Kidney (tissue), 14 donors: ENCODE data around the gene RPP21. TPM values are rescaled to one million over a fixed set of nuclear protein-coding genes. Genes with fewer than 3 reads are reported as not detected.

Experiments used
- DNase-seq, 5 donors: peaks; one replicate each; pipeline ENCODE4 v3.0.0-alpha.2; 2013 to 2020
- FAIRE-seq: peaks from 2 replicates; lab custom pipeline; 2012; peaks lifted over from hg19 to GRCh38; lab: Jason Lieb, UNC
- H3K27ac ChIP-seq, 2 donors: one replicate each; pipeline ENCODE4 v1.7.0; 2013; ENCODE audit warnings: low read depth in 2 of 2, low read length in 2 of 2, inconsistent platforms in 1 of 2
- H3K27me3 ChIP-seq: one replicate; pipeline ENCODE4 v1.7.1; 2013; ENCODE audit warnings: low read length, inconsistent platforms; ENCODE audit not compliant: control insufficient read depth, insufficient read depth
- H3K36me3 ChIP-seq, 3 donors: one replicate each; pipeline versions ENCODE4 v1.7.0 to v1.7.1; 2013; ENCODE audit warnings: low read length in 3 of 3, control low read depth in 1 of 3, inconsistent platforms in 1 of 3; ENCODE audit not compliant: insufficient read depth in 3 of 3, control insufficient read depth in 2 of 3
- H3K4me1 ChIP-seq, 3 donors: one replicate each; pipeline versions ENCODE4 v1.7.0 to v1.7.1; 2013; ENCODE audit warnings: low read length in 3 of 3, inconsistent platforms in 1 of 3, low read depth in 1 of 3; ENCODE audit not compliant: control insufficient read depth in 2 of 3, insufficient read depth in 2 of 3
- H3K4me3 ChIP-seq, 3 donors: one replicate each; pipeline versions ENCODE4 v1.7.0 to v1.8.1; 2013; ENCODE audit warnings: low read length in 3 of 3, control low read depth in 1 of 3, inconsistent platforms in 1 of 3
- H3K9ac ChIP-seq, 3 donors: one replicate each; pipeline versions ENCODE4 v1.7.0 to v1.7.1; 2013; ENCODE audit warnings: low read length in 3 of 3, control low read depth in 1 of 3, inconsistent platforms in 1 of 3
- H3K9me3 ChIP-seq, 3 donors: one replicate each; pipeline versions ENCODE4 v1.7.0 to v1.7.1; 2013; ENCODE audit warnings: low read length in 3 of 3, control low read depth in 1 of 3, inconsistent platforms in 1 of 3; ENCODE audit not compliant: control insufficient read depth in 2 of 3, insufficient read depth in 1 of 3
- CTCF ChIP-seq: IDR thresholded peaks from 3 replicates; pipeline ENCODE4 v1.5.1; 2012; ENCODE audit warnings: mild to moderate bottlenecking, moderate library complexity, borderline replicate concordance; ENCODE audit not compliant: insufficient read depth; ENCODE audit errors: extremely low read depth
- intact Hi-C: fragments of 100-400 bp; cut with DNase I; formaldehyde crosslinking; loops from one replicate; pipeline ENCODE4 v1.11.1; 2022
- polyA plus RNA-seq: library from polyadenylated mRNA; stranded (reverse); fragments of 350-450 nt; fragmentation: Illumina TruSeq; extraction: RNeasy Lipid Tissue Mini Kit (QIAGEN cat#74804); gene quantifications from one replicate; pipeline ENCODE4 v1.2.3, GENCODE V29; 2014; ENCODE audit warnings: low read depth, low replicate concordance; ENCODE audit not compliant: insufficient read depth
- total RNA-seq: library from RNA; stranded (reverse); fragmentation: NEBNext Ultra II Directional; extraction: Animal tissue kit (Norgen Biotek cat#: 25700); gene quantifications from one replicate; pipeline ENCODE4 v1.2.1, GENCODE V29; 2021
- donor health status: control.
- donor health status: control.
- donor health status: control.
- donor health status: control.
- donor health status: control.
- donor health status: DM: yes; HTN: yes; CAD: no.
- donor health status: Normal renal cell carcinoma (clear cell type).

The RPP21 gene
- total and polyA plus RNA-seq, 2 donors from 2014 or later = 34.5 to 73.9 TPM

- no peaks in the 10 kb centered on the region for H3K27me3 ChIP-seq
- intact Hi-C loops = no loop called here
- H3K36me3 ChIP-seq = peaks cover 9 to 41% (median 22%) of the 10 kb centered on the region in 3 donors
- no peak for FAIRE-seq
- H3K27ac ChIP-seq = no peak overlapping the region
- DNase-seq = no peak
- no peak for TF ChIP-seq CTCF
- H3K4me3 ChIP-seq = no peak overlapping the region
- H3K9me3 ChIP-seq = no peaks in the 10 kb centered on the region
- H3K9ac ChIP-seq = no peak overlapping the region
- H3K4me1 ChIP-seq = peaks cover 0 to 8% (median 3%) of the 10 kb centered on the region in 3 donors
Observed at GRCh38 chr6:30341728-30342127, 3.2 kb upstream of the RPP21 start.

- Histone ChIP-seq H3K4me3 (peak overlapping the region; percentile 21 to 77 (median 77)), H3K9me3 (no peaks in the 10 kb centered on the region), H3K36me3 (peaks cover 8 to 27% (median 18%) of the 10 kb centered on the region in 3 donors), H3K27ac (no peak overlapping the region), H3K4me1 (peaks cover 0 to 8% (median 3%) of the 10 kb centered on the region in 3 donors), H3K9ac (peak overlapping the region in 1 of 3 donors; percentile 21), H3K27me3 (no peaks in the 10 kb centered on the region)
- no peak for DNase-seq
- no peak for FAIRE-seq
- no peak for TF ChIP-seq CTCF
- intact Hi-C loops = no loop called here
Observed at GRCh38 chr6:30344191-30344867, 627 bp upstream of the RPP21 start.

DNA sequence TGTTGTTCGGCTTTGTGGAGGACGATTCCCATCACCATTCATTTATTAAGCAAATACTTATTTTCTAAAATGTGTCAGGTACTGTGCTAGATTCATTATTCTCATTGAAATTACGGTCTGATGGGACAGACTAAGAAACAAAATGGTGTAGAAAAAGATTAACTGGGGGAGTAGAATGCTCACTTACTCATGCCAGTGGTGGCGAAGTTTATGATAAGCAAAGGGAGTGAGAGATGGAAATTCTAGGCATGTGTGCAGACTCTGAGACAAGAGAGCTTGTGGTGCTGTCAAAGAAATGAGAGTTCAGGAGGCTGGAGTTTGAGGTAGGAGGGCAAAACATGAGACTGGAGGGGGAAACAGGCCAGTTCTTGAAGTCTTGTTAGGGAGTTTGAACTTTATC, 896 bp downstream of the RPP21 start:
- no peak for DNase-seq
- no peak for FAIRE-seq
- intact Hi-C loops = no loop called here
- no peak overlapping the region for H3K9ac ChIP-seq
- no peaks in the 10 kb centered on the region for H3K27me3 ChIP-seq
- TF ChIP-seq CTCF = no peak
- H3K9me3 ChIP-seq = no peaks in the 10 kb centered on the region
- H3K4me1 ChIP-seq = peaks cover 0 to 8% (median 3%) of the 10 kb centered on the region in 3 donors
- peaks cover 7 to 17% (median 8%) of the 10 kb centered on the region in 3 donors for H3K36me3 ChIP-seq
- no peak overlapping the region for H3K27ac ChIP-seq
- H3K4me3 ChIP-seq = peak overlapping the region in 2 of 3 donors; percentile 67 to 77
